NCI-H748 (cell line): ENCODE measurements around the gene LMTK2.

ENCODE experiments used
- DNase-seq: peaks from one replicate; lab custom pipeline; 2025; ENCODE audit not compliant: unreplicated experiment; lab: John Stamatoyannopoulos, UW

The LMTK2 gene

DNA sequence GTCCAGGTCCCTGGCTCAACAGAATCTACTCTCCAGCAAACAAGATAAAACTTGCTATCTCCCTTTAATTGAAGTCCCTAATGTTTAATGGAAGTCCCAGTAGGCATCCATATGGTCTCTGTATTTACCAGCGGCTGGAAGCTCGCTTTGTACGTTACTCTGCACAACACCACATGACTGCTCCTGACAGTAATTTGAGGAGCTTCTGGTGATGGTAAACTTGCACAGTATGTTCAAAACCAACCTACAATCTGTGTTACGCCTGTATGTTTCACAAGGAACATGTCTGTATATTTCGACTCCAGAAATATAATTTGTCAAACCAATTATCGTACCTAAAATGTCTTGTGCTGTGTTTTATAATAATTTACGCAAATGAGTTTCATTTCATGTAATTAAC is 149.8 kb downstream of the LMTK2 start:
- DNase-seq = no peak

DNA sequence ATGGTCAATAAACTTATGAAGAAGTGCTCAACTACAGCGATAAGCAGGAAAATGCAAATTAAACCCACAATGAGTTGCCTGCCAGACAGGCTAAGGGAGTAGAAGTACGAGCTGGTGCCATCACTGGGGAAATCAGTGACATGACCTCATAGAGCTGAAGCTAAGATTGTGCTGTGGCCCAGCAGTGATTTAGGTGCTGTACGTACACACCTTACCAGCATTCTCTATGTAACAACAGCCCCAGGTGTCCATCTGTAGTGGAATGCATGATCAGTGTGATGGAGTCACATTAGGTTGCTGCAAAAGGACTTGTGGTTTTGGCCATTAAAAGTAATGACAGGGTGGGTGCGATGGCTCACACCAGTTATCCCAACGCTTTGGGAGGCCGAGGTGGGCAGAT is 151.0 kb downstream of the LMTK2 start:
- DNase-seq = no peak
